GM12875 (cell line): Measurements from ENCODE around the gene GET3.
"Not testable (repeated sequence)": the region's sequence is repeated elsewhere in the genome, so short reads cannot be mapped to it uniquely, and the experiment has no call there.

Experiments used
- H3K4me3 ChIP-seq: one replicate; pipeline ENCODE4 v1.5.1; 2011; ENCODE audit warnings: low read depth, low read length, control low read depth
- CTCF ChIP-seq: IDR thresholded peaks from 2 replicates; pipeline ENCODE4 v1.5.1; 2011; ENCODE audit warnings: low read depth, mild to moderate bottlenecking, control low read depth, inconsistent platforms, low read length, moderate library complexity, borderline replicate concordance; ENCODE audit not compliant: insufficient read depth

GET3 gene

GRCh38 chr19:12794196-12794941 lies 57.1 kb downstream of the GET3 start:
- peak overlapping the region; percentile 95 for H3K4me3 ChIP-seq
- no peak for TF ChIP-seq CTCF

- H3K4me3 ChIP-seq: no peak overlapping the region
- no peak for TF ChIP-seq CTCF
Observed at GRCh38 chr19:12794971-12795381, 57.7 kb downstream of the GET3 start.

- peak; percentile 89 for TF ChIP-seq CTCF
- H3K4me3 ChIP-seq: no peak overlapping the region
Observed at GRCh38 chr19:12796146-12797071, 59.1 kb downstream of the GET3 start.

- H3K4me3 ChIP-seq: no peak overlapping the region
- no peak for TF ChIP-seq CTCF
Observed at GRCh38 chr19:12797141-12797587, 59.9 kb downstream of the GET3 start.

- H3K4me3 ChIP-seq: not testable (repeated sequence)
Observed at GRCh38 chr19:12797607-12798006, 60.3 kb downstream of the GET3 start.
